Liver (tissue), 9 donors: Measurements from ENCODE around the gene ANTXR1. TPM values are rescaled to one million over a fixed set of nuclear protein-coding genes. Genes with fewer than 3 reads are reported as not detected.

Experiments used
- DNase-seq: peaks from one replicate; pipeline ENCODE4 v3.0.0-alpha.2; 2017; ENCODE audit warnings: low spot score
- H3K27ac ChIP-seq, 2 donors: one replicate each; pipeline ENCODE4 v1.7.0; 2013; ENCODE audit warnings: inconsistent platforms in 2 of 2, low read length in 2 of 2, control low read depth in 1 of 2, low read depth in 1 of 2, mild to moderate bottlenecking in 1 of 2
- H3K27me3 ChIP-seq, 4 donors: one replicate each; pipeline versions ENCODE4 v1.6.1 to v1.7.0; 2013; ENCODE audit warnings: low read length in 3 of 4, inconsistent platforms in 1 of 4, mild to moderate bottlenecking in 1 of 4, moderate library complexity in 1 of 4; ENCODE audit not compliant: control insufficient read depth in 4 of 4, insufficient read depth in 4 of 4
- H3K36me3 ChIP-seq, 4 donors: one replicate each; pipeline versions ENCODE4 v1.6.1 to v1.7.0; 2013; ENCODE audit warnings: low read length in 3 of 4, mild to moderate bottlenecking in 3 of 4, low read depth in 1 of 4, moderate library complexity in 1 of 4; ENCODE audit not compliant: control insufficient read depth in 4 of 4, insufficient read depth in 3 of 4
- H3K4me1 ChIP-seq, 4 donors: one replicate each; pipeline versions ENCODE4 v1.6.1 to v1.7.0; 2013; ENCODE audit warnings: low read length in 3 of 4, mild to moderate bottlenecking in 3 of 4, moderate library complexity in 1 of 4; ENCODE audit not compliant: control insufficient read depth in 4 of 4, insufficient read depth in 4 of 4
- H3K4me3 ChIP-seq, 3 donors: one replicate each; pipeline versions ENCODE4 v1.6.1 to v1.7.0; 2013; ENCODE audit warnings: low read length in 3 of 3, control low read depth in 1 of 3, low read depth in 1 of 3, mild to moderate bottlenecking in 1 of 3
- H3K9ac ChIP-seq, 2 donors: one replicate each; pipeline ENCODE4 v1.7.0; 2013; ENCODE audit warnings: low read length in 2 of 2, mild to moderate bottlenecking in 2 of 2, moderate library complexity in 2 of 2, control low read depth in 1 of 2, low read depth in 1 of 2
- H3K9me3 ChIP-seq, 4 donors: one replicate each; pipeline versions ENCODE4 v1.6.1 to v1.7.0; 2013; ENCODE audit warnings: low read length in 3 of 4; ENCODE audit not compliant: control insufficient read depth in 4 of 4
- EGR1 ChIP-seq, 2 donors: IDR thresholded peaks; 2 replicates each; pipeline ENCODE4 v1.6.1; 2016 to 2018; ENCODE audit warnings: antibody characterized with exemption in 2 of 2, low read depth in 2 of 2
- FOXA1 ChIP-seq: IDR thresholded peaks from 2 replicates; pipeline ENCODE4 v1.6.1; 2016; ENCODE audit warnings: antibody characterized with exemption
- FOXA2 ChIP-seq: IDR thresholded peaks from 2 replicates; pipeline ENCODE4 v1.6.1; 2016; ENCODE audit warnings: antibody characterized with exemption
- GABPA ChIP-seq, 2 donors: IDR thresholded peaks in 1 of 2; conservative IDR thresholded peaks in 1 of 2; 2 replicates each; pipeline ENCODE4 v1.6.1; 2016; ENCODE audit warnings: antibody characterized with exemption in 2 of 2, mild to moderate bottlenecking in 1 of 2, moderate library complexity in 1 of 2
- HNF4A ChIP-seq, 2 donors: conservative IDR thresholded peaks; 2 replicates each; pipeline ENCODE4 v1.6.1; 2016; ENCODE audit warnings: antibody characterized with exemption in 2 of 2, mild to moderate bottlenecking in 2 of 2
- HNF4G ChIP-seq: IDR thresholded peaks from 2 replicates; pipeline ENCODE4 v1.6.1; 2016; ENCODE audit warnings: antibody characterized with exemption
- JUND ChIP-seq, 2 donors: IDR thresholded peaks; 2 replicates each; pipeline ENCODE4 v1.6.1; 2016; ENCODE audit warnings: antibody characterized with exemption in 2 of 2
- NR2F2 ChIP-seq: IDR thresholded peaks from 2 replicates; pipeline ENCODE4 v1.6.1; 2016; ENCODE audit warnings: antibody characterized with exemption
- RAD21 ChIP-seq, 2 donors: IDR thresholded peaks; 2 replicates each; pipeline ENCODE4 v1.6.1; 2016; ENCODE audit warnings: antibody characterized with exemption in 2 of 2, mild to moderate bottlenecking in 2 of 2
- RXRA ChIP-seq, 2 donors: IDR thresholded peaks; 2 replicates each; pipeline ENCODE4 v1.6.1; 2017 to 2018; ENCODE audit warnings: antibody characterized with exemption in 2 of 2, mild to moderate bottlenecking in 1 of 2
- SP1 ChIP-seq: IDR thresholded peaks from 2 replicates; pipeline ENCODE4 v1.6.1; 2018; ENCODE audit warnings: antibody characterized with exemption, mild to moderate bottlenecking
- TAF1 ChIP-seq: conservative IDR thresholded peaks from 2 replicates; pipeline ENCODE4 v1.6.1; 2016; ENCODE audit warnings: antibody characterized with exemption, mild to moderate bottlenecking
- YY1 ChIP-seq: IDR thresholded peaks from 2 replicates; pipeline ENCODE4 v1.6.1; 2016; ENCODE audit warnings: antibody characterized with exemption, mild to moderate bottlenecking
- WGBS: extraction: QIAGEN DNeasy Blood & Tissue Kit; methylation state at CpG from one replicate; pipeline ENCODE4 v1.1.7; 2013; 5-methylcytosine and 5-hydroxymethylcytosine counted together
- polyA plus RNA-seq, 2 donors: library from polyadenylated mRNA; stranded (reverse) in 1 of 2; unstranded in 1 of 2; fragments of 200-250 nt in 1 of 2; fragments of >200 nt in 1 of 2; fragmentation: Nextera tagmentation in 1 of 2; extraction: Ambion mirVana in 1 of 2; gene quantifications; one replicate each; pipeline versions ENCODE4 v1.2.1 to v1.2.3, GENCODE V29; 2013 to 2015
- total RNA-seq, 2 donors: library from RNA; depleted of rRNA; stranded (reverse); fragments of >200 nt; gene quantifications; one replicate each; pipeline ENCODE4 v1.2.3, GENCODE V29; 2014
- TF ChIP-seq, protein P1 (sequence below): IDR thresholded peaks from 2 replicates; pipeline ENCODE4 v1.6.1; 2016; ENCODE audit warnings: antibody characterized with exemption
- TF ChIP-seq, protein P2 (sequence below): IDR thresholded peaks from 2 replicates; pipeline ENCODE4 v1.6.1; 2016; ENCODE audit warnings: antibody characterized with exemption
- TF ChIP-seq, protein P3 (sequence below): fragments of 150-350 bp; IDR thresholded peaks from 2 replicates; pipeline ENCODE4 v1.5.1; 2017; ENCODE audit warnings: improper control_type of control experiment, low read depth, low read length; ENCODE audit not compliant: missing input control
- TF ChIP-seq, protein P4 (sequence below): IDR thresholded peaks from 2 replicates; pipeline ENCODE4 v1.6.1; 2016; ENCODE audit warnings: antibody characterized with exemption
- TF ChIP-seq, protein P5 (sequence below): IDR thresholded peaks from 2 replicates; pipeline ENCODE4 v1.6.1; 2016; ENCODE audit warnings: antibody characterized with exemption, mild to moderate bottlenecking
- donor health status: healthy.
- donor health status: healthy.
- donor health status: healthy.
- donor health status: healthy.
- donor health status: healthy.

ANTXR1 gene
- total and polyA plus RNA-seq, 4 donors = 0.60 to 3.6 (median 1.8) TPM

DNA sequence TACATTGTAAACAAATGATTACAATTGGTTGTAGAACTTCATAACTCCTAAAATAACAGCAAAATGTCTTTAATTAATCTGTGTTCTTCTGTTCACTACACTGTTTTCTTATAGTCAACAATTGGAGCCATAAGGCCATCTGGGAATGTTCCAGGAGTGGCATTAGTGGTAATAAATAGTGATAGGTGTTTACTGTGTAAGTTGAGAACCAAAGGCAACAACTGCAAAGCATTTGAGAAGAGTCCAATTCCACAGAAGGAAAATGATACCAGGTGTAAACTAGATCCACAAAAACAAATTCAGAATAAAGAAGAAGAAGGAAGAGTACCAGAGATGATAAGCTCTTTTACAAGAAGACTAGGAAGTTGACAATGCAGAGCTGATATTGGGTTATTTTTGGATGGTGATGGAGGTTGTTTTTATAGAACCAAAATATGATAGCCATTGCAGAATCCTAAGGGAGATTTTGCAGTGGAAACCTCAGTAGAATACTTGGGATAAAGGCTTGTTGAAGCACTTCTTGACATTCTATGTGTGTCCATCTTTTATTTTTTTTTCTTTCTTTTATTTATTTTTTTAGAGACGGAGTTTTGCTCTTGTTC, 52.9 kb downstream of the ANTXR1 start:
- Histone ChIP-seq H3K36me3 (no peaks in the 10 kb centered on the region), H3K9me3 (no peaks in the 10 kb centered on the region), H3K9ac (no peak overlapping the region), H3K4me1 (peaks cover 0 to 11% (median 10%) of the 10 kb centered on the region in 4 donors), H3K27me3 (no peaks in the 10 kb centered on the region), H3K4me3 (no peak overlapping the region), H3K27ac (no peak overlapping the region)
- 95% methylated on average over 1 of the region's 1 CpG for WGBS
- no peak for DNase-seq
- no peak for TF ChIP-seq RXRA (IDR thresholded peaks at IDR 0.05)
- TF ChIP-seq, protein P1, sequence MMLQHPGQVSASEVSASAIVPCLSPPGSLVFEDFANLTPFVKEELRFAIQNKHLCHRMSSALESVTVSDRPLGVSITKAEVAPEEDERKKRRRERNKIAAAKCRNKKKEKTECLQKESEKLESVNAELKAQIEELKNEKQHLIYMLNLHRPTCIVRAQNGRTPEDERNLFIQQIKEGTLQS = no peak
- TF ChIP-seq JUND (IDR thresholded peaks at IDR 0.05) = no peak
- TF ChIP-seq, protein P2, sequence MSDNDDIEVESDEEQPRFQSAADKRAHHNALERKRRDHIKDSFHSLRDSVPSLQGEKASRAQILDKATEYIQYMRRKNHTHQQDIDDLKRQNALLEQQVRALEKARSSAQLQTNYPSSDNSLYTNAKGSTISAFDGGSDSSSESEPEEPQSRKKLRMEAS = no peak
- TF ChIP-seq, protein P3, sequence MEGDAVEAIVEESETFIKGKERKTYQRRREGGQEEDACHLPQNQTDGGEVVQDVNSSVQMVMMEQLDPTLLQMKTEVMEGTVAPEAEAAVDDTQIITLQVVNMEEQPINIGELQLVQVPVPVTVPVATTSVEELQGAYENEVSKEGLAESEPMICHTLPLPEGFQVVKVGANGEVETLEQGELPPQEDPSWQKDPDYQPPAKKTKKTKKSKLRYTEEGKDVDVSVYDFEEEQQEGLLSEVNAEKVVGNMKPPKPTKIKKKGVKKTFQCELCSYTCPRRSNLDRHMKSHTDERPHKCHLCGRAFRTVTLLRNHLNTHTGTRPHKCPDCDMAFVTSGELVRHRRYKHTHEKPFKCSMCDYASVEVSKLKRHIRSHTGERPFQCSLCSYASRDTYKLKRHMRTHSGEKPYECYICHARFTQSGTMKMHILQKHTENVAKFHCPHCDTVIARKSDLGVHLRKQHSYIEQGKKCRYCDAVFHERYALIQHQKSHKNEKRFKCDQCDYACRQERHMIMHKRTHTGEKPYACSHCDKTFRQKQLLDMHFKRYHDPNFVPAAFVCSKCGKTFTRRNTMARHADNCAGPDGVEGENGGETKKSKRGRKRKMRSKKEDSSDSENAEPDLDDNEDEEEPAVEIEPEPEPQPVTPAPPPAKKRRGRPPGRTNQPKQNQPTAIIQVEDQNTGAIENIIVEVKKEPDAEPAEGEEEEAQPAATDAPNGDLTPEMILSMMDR = no peak
- no peak for TF ChIP-seq NR2F2
- TF ChIP-seq SP1 = no peak
- no peak for TF ChIP-seq GABPA (IDR thresholded peaks at IDR 0.05 in 1 of 2, conservative IDR thresholded peaks at IDR 0.05 in 1 of 2)
- no peak for TF ChIP-seq FOXA2
- no peak for TF ChIP-seq HNF4G
- TF ChIP-seq, protein P4, sequence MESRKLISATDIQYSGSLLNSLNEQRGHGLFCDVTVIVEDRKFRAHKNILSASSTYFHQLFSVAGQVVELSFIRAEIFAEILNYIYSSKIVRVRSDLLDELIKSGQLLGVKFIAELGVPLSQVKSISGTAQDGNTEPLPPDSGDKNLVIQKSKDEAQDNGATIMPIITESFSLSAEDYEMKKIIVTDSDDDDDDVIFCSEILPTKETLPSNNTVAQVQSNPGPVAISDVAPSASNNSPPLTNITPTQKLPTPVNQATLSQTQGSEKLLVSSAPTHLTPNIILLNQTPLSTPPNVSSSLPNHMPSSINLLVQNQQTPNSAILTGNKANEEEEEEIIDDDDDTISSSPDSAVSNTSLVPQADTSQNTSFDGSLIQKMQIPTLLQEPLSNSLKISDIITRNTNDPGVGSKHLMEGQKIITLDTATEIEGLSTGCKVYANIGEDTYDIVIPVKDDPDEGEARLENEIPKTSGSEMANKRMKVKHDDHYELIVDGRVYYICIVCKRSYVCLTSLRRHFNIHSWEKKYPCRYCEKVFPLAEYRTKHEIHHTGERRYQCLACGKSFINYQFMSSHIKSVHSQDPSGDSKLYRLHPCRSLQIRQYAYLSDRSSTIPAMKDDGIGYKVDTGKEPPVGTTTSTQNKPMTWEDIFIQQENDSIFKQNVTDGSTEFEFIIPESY = no peak
- no peak for TF ChIP-seq HNF4A (conservative IDR thresholded peaks at IDR 0.05)
- TF ChIP-seq TAF1 = no peak
- TF ChIP-seq, protein P5, sequence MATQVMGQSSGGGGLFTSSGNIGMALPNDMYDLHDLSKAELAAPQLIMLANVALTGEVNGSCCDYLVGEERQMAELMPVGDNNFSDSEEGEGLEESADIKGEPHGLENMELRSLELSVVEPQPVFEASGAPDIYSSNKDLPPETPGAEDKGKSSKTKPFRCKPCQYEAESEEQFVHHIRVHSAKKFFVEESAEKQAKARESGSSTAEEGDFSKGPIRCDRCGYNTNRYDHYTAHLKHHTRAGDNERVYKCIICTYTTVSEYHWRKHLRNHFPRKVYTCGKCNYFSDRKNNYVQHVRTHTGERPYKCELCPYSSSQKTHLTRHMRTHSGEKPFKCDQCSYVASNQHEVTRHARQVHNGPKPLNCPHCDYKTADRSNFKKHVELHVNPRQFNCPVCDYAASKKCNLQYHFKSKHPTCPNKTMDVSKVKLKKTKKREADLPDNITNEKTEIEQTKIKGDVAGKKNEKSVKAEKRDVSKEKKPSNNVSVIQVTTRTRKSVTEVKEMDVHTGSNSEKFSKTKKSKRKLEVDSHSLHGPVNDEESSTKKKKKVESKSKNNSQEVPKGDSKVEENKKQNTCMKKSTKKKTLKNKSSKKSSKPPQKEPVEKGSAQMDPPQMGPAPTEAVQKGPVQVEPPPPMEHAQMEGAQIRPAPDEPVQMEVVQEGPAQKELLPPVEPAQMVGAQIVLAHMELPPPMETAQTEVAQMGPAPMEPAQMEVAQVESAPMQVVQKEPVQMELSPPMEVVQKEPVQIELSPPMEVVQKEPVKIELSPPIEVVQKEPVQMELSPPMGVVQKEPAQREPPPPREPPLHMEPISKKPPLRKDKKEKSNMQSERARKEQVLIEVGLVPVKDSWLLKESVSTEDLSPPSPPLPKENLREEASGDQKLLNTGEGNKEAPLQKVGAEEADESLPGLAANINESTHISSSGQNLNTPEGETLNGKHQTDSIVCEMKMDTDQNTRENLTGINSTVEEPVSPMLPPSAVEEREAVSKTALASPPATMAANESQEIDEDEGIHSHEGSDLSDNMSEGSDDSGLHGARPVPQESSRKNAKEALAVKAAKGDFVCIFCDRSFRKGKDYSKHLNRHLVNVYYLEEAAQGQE = no peak
- no peak for TF ChIP-seq EGR1 (IDR thresholded peaks at IDR 0.05; ENCODE audit: low read depth in 2 of 2)
- no peak for TF ChIP-seq YY1
- TF ChIP-seq FOXA1 = no peak
- no peak for TF ChIP-seq RAD21 (IDR thresholded peaks at IDR 0.05)
